GM11168 (cell line): ENCODE results near the gene LRRK1.

Experiments
- in situ Hi-C: fragments of 300-500 bp; cut with MboI; formaldehyde crosslinking; loops from one replicate; pipeline ENCODE4 v1.12.0; 2022; ENCODE audit warnings: low sequenced_read_pairs; ENCODE audit not compliant: unreplicated experiment

The LRRK1 gene

DNA sequence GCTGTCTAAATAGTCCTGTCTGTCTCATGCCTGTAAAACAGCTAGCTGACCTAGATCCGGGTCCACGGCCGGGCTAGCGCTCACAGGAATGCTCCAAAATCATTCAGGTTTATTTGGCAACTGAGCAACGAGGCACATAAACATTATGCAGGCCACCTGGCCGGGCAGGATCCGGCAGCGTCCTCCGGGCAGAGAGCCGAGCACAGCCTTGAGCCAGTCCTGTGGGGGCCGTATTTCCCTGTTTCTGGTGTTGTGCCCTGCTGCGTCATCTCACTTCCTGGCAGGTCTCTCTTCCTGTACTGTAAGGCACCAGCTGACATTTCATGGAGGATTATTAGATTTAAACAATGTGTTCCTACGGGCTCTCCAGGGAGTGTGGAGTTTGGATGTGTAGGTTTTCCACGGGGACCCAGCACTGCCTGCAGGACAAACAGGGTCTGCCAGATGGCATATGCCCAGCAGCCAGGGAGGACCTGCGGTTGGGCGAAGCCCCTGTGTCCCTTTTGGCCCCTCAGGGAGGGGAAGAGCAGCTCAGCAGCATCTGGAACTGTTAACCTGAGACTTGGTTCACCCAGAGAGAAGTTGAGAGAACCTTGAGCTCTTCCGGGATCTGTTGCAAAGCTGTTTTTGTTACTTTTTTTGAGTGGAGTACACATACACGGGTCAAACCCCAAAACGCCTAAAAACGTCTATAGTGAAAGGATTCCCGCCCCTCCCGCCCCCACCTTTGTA, 16.6 kb upstream of the LRRK1 start:
- in situ Hi-C loops, result loop anchor here (10.0 kb wide), 1 partner anchor 362 kb away; no protein-coding TSS in a partner anchor

DNA sequence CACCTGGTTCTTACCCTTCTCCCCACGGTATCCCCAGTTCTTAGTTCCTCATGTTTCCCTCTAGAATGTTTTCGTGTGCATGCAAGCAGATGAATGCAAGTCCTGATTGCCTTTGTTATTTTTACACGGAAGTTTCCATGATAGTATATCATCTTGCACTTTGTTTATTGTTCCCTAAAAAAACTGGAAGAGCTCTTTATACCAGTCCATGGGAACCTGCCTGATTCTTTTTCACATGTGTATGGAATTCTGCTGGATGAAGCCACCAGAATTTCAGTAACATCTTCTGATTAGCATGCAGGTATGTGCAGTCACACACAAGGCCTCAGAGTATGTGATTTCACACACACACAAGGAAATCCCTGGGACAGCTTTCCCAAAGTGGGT, 16.0 kb upstream of the LRRK1 start:
- in situ Hi-C loops, result loop anchor here (10.0 kb wide), 1 partner anchor 362 kb away; no protein-coding TSS in a partner anchor

DNA sequence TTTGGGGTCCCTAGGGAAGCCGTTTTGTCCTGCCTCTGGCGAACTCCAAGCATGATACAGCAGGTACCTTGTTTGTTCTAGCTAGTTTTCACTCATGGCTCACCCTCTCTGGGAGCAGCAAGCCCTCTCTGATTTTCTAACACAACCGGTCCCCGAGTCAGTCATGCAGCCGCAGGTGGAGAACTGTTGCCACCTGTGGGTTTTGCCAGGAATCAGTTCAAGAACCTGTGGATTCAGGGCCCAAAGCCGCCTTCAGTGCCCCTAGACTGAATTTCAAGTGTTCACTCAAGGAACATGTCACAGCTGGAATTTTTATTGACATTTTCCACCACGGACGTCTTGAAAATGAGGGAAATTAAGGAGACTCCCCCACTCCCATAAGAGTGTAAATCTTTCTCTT, 13.3 kb upstream of the LRRK1 start:
- in situ Hi-C loops, result loop anchor here (10.0 kb wide), 1 partner anchor 359 kb away; no protein-coding TSS in a partner anchor

GRCh38 chr15:100908466-100908865, 10.7 kb upstream of the LRRK1 start:
- in situ Hi-C loops, result loop anchor here (10.0 kb wide), 1 partner anchor 356 kb away; no protein-coding TSS in a partner anchor

- in situ Hi-C loops, result loop anchor here (10.0 kb wide), 1 partner anchor 355 kb away; no protein-coding TSS in a partner anchor
These were observed 9.6 kb upstream of the LRRK1 start for GRCh38 chr15:100909565-100909964.

GRCh38 chr15:100909989-100910955, 8.9 kb upstream of the LRRK1 start:
- in situ Hi-C loops, result loop anchor here (10.0 kb wide), 1 partner anchor 355 kb away; no protein-coding TSS in a partner anchor

DNA sequence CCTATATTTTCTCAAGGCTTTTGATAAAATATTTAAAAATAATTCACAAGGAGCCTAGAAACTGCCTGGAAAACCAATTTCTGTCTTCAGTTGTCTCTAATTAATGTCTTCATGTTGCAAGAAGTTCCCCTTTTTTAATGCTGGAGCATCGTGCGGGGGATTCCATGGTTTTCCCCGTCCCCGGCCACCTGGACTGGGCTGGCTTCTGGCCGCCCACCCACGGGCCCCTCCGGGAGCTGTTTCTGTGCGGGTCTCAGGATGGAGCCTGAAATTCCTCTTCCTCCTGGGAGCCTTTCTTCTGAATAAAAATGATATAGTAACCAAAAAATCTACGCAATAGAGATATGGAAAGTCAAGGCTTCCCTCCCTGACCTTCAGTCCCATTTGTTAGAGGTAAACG, 8.1 kb upstream of the LRRK1 start:
- in situ Hi-C loops, result no loop called here

GRCh38 chr15:100913961-100914360, 5.2 kb upstream of the LRRK1 start:
- in situ Hi-C loops, result no loop called here

GRCh38 chr15:100914876-100915275, 4.3 kb upstream of the LRRK1 start:
- in situ Hi-C loops, result no loop called here

DNA sequence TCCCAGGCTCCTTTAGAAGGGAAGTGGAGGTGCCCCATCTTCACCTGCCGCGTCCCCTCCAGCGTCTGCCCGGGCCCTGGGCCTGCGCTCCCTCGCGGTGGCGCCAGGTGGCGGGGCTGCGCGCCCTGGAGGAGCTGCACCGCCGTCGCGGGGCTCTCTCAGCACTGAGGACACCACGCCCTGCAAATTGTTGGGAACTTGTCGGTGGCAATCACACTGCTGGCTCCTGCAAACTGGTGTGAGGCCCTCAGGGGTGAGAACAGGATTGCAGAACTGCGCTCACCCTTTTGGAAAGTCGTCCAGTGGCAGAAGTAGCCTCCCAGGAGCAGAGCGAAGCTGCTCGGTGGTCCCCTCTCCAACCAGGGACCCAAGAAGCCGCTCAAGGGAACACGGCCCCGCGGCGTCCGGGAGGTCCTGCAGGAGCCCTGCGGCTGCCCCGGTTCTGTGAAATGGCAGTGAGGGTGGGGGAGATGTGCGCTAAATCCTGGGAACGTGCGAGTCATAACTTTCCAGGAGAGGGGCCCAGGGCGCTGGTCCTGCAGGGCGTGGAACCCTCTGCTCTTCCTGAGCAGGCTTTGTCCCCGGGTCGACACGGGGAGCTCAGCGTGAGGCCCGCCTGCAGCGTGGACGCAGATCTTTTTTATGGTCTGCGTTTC, 995 bp upstream of the LRRK1 start:
- in situ Hi-C loops, result no loop called here

- in situ Hi-C loops, result loop anchor here (5.0 kb wide), 1 partner anchor 88 kb away; no protein-coding TSS in a partner anchor
These were observed 586 bp downstream of the LRRK1 start for GRCh38 chr15:100919481-100920405.

DNA sequence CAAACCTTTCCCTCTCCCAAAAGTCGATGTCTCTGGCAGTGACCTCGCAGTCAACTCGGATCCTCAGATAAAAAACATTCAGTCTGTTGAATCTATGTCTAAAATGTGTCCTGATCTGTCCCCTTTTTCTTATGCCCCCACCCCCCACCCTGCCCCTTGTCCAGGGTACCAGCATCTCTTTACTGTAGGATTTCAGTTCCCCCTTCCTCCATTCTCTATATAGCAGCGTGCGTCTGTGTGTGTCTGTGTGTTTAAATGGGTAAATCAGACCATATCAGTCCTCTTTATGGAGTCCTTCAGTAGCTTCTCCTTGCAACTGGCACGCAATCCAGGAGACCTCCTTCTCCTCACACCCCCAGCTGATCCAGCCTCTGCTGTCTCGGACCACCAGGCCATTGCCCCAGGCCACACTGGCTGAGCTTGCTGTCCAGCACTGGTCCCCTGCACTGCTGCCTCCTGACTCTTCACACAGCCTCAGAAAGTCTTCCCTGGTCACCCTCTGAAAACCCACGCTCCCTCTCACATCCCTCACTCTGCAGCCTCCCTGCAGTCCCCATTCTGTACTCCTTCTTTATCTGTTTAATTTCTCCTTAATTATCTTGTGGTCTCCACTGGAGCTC, 1.5 kb downstream of the LRRK1 start:
- in situ Hi-C loops, result loop anchor here (5.0 kb wide), 1 partner anchor 87 kb away; no protein-coding TSS in a partner anchor

DNA sequence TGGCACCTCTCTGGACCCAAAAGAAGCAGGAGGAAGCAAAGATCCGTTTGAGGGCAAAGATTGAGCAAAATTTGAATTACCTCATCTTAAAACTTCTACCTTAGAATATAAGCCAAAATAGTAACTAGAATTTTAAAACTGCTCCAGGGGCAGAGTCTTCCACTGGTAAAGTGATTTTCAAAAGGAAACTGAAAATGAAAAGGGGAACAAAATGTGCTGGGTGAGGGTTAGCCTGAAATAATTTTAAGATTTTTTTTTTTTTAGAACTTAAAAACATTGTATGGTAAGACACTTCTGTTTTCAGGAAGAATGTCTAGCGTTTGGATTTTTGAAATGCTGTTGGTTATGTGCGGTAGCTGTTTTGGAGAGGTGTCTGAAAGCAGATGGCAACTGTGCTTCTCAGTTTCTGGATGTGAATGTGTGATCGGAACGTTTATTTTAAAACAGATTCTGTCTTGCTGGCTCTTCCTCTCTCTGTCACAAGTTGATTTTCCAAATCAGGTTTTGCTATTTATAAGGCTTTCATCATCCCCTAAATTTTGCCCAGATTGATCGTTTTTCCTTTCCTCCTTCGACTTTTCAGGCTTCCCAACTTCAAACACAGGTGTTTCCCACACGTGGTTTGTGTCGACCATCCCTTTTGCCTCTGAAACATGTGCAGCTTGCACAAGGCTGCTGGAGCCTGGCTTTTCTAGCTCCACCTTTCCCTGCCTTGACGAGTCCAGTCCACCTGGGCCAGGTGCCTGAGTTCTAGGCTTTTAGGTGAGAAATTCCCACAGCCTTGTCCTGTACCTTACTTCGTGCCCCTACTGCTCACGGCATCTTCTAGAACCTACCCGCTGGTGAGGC, 3.3 kb downstream of the LRRK1 start:
- in situ Hi-C loops, result loop anchor here (5.0 kb wide), 1 partner anchor 85 kb away; no protein-coding TSS in a partner anchor

GRCh38 chr15:100923076-100923475, 3.9 kb downstream of the LRRK1 start:
- in situ Hi-C loops, result loop anchor here (5.0 kb wide), 1 partner anchor 84 kb away; no protein-coding TSS in a partner anchor

DNA sequence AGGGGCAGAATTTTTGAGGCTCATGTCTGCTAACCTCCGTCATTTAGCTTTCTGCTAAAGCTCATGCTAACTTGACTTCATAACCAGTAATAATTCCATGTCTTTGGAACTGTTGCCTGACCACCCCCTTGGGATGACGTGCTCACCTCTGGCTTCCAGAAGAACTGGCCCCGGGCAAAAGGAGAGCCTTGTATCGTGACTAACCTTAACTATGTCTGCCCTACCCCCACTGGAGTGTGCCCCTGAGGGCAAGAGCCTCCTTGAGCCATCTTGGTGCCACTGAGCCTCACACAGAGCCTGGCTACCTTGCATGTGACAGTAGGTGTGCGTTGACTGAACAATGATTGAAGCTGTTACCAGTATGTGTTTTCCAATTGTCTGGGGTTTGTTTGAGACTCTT, 4.7 kb downstream of the LRRK1 start:
- in situ Hi-C loops, result loop anchor here (5.0 kb wide), 1 partner anchor 83 kb away; no protein-coding TSS in a partner anchor

DNA sequence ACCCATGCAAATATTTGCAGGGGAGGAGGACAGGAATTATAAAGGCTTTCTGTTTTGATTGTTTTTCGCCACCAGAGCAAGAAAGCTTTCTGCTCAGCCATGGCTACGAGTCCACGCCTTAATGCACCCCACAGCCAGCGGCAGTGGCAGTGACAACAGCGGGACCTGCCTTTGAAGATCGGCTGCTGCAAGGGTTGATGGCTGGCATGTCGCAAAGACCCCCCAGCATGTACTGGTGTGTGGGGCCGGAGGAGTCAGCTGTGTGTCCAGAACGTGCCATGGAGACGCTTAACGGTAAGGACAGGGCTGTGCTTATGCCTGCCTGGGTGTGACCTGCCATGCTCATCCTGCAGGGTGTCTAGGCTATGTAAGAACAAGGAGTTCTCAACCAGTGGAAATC, 5.3 kb downstream of the LRRK1 start:
- in situ Hi-C loops, result loop anchor here (5.0 kb wide), 1 partner anchor 83 kb away; no protein-coding TSS in a partner anchor

- in situ Hi-C loops, result no loop called here
These were observed 6.3 kb downstream of the LRRK1 start for GRCh38 chr15:100925480-100925879.

GRCh38 chr15:100926258-100926657, 7.1 kb downstream of the LRRK1 start:
- in situ Hi-C loops, result no loop called here
